GM18870 (cell line): ENCODE measurements around the gene PLLP.

Source experiments
- ATAC-seq: cut with Tn5 transposase; IDR thresholded peaks from one replicate; pipeline ENCODE4 v1.9.1; 2021; ENCODE audit warnings: moderate library complexity; ENCODE audit not compliant: unreplicated experiment

Gene PLLP

DNA sequence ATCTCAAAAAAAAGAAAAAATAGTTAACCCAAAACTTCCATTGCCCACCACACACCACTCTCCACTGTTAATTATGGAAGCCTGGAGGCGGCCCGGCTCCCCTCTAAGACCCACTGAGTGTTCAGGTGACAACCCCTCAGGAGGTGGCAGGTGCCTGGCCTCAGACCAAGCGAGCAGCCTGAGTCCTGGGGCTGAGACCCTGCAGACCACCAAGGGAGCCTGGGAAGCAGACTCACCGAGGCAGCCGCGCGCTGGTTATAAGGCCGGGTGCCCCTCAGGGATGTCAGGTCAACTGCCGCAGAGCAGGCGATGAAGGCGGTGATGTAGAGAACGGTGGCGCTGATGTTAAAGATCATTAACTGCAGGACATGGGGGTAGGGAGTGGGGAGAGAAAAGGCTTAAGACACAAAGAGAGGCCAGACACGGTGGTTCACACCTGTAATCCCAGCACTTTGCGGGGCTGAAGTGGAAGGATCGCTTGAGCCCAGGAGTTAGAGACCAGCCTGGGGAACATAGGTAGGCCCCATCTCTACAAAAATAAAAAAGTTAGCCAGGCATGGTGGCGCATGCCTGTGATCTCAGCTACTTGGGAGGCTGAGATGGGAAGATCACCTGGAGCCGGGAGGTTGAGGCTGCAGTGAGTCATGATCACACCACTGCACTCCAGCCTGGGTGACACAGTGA is 26.1 kb downstream of the PLLP start:
- ATAC-seq, result no peak

- no peak for ATAC-seq
Observed at GRCh38 chr16:57257455-57258070, 26.9 kb downstream of the PLLP start.

DNA sequence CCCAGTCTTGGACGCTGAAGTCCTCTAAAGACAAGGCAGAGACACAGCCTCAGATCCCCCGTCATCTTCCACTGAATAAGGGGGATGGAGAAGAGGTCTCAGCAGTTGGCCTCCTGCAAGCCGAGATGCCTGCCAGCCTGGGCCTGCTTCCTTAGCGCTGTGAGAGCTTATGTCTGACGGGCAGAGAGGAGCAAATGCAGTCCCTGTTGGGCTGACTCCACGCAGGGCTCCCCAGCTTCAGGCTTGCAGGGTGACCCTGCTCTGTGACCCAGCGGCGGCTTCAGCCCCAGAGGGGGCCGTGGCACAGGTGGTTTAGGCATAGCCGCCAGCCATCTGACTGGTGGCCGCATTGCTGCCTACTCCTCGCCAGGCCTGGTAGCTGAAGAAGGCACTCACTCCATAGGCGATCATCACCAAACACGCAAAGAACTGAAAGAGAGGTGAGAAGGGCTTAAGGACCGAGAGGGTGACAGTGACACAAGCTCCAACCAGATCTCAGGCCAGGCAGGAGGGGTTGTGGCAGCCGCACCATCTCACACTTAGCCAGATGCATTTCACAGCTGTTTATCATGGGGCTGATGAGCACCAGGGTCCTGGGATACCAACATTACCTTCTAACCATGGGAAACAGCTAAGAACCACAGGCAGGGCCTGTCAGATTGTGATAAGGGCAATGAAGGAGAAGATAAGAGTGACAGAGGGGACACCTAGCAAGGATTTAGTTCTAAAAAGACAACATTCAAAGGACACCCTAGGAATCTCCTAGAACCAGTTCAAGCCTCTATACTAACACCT is 27.7 kb downstream of the PLLP start:
- no peak for ATAC-seq

DNA sequence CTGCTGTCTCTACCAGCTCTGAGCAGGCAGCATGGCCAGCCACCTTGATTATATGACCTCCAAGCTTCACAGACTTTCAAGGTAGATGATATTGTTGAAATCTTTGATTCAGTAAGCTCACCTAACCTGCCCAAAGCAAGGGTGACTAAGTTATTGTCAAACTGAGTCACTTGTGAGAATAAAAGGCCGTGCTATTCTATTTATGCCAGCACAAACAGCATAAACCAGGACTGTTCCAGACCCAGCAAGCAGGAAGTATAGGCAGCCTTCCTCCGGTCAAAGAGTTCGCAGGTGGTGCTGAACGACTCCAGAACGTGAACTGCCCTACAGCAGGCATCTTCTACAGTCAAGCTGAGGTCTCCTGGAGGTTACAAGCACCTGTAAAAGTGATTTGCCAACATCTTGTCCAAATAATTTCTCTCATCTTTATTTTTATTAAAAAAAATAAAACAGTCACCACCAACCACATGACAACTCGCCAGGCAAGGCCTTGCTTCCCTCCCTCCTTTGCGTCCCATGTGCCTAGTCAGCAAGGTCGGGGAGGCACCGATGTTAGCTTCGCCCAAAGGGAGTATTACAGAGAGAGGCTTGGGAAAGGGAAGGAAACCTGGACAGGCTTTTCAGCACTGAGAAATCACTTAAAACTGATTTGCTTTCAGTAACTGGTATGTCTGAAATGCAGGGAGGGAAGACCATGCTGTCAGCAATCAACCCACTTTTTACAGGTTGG is 28.6 kb downstream of the PLLP start:
- no peak for ATAC-seq

DNA sequence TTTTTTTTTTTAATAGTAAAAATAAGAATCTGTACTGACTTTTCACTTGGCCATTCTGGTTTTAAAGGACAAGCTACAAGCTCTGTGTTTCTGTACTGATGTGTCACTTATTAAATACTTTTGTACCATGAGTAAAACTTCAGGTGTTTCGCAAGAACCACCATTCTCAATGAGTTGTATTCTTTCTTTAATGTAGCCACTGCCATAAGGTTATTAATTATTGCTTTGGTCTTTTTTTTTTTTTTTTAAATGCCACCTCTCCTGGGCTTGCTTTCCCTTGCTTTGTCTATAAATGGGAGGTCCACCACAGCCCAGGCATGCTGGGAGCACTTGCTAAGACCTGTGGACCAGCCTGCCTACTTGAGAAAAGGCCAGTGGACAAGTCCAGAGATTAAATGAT is 31.0 kb downstream of the PLLP start:
- no peak for ATAC-seq

- no peak for ATAC-seq
Observed at GRCh38 chr16:57252148-57252721, 32.2 kb downstream of the PLLP start.

DNA sequence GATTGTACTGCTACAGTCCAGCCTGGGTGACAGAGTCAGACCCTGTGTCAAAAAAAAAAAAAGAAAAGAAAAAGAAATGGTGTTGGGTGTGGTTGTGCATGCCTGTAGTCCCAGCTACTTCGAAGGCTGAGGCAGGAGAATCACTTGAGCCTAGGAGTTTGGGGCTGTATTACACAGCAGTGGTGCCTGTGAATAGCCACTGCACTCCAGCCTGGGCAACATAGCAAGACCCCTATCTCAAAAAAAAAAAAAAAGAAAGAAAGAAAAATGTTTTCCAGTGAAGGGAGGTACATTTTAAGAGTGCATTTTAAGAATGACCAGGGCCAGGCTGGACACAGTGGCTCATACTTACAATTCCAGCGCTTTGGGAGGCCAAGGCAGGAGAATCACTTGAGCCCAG is 33.1 kb downstream of the PLLP start:
- ATAC-seq, result no peak

GRCh38 chr16:57245472-57246113 is 38.9 kb downstream of the PLLP start:
- no peak for ATAC-seq

- peak; percentile 80 for ATAC-seq
Observed at GRCh38 chr16:57244767-57245471, 39.6 kb downstream of the PLLP start, which contains the start of gene ARL2BP. Gene ARL2BP (plus strand): TSS chr16:57245259. CDS start chr16:57245368, 109 bp downstream.

DNA sequence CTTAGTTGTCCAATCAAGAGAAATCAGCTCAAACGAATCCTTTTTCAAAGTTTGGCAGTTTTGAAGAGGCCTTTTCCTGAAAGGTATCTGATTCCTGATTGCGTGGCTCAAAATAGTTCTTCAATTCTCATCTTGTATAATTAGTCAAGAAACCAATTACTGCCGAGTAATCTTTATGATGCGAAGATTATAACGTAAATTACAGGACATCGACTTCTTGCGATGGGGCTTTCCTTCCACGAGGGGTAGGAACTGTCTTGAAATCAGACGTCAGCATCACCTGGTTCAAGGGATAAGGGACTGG is 40.1 kb downstream of the PLLP start:
- peak; percentile 20 for ATAC-seq

DNA sequence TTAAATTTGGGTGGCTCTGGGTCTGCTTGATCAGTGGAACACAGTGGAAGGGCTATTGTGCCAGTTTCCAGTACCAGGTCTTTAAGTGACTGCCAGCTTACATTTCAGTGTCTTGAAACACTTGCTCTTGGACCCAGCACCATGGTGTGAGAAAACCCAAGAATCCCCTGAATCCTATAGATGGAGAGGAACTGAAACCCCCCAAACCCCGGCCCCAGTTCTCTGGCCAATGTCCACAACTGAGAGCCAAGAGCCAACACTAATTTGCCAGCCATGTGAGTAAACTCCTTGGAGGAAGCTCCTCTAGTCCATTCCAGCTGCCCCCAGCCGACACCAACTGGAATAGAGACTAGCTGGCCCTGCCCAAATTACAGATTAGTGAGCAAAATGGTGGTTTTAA is 41.8 kb downstream of the PLLP start:
- ATAC-seq, result no peak

- ATAC-seq, result no peak
Observed at GRCh38 chr16:57240851-57241250, 43.6 kb downstream of the PLLP start.

- ATAC-seq, result no peak
Observed at GRCh38 chr16:57239107-57239506, 45.4 kb downstream of the PLLP start.

DNA sequence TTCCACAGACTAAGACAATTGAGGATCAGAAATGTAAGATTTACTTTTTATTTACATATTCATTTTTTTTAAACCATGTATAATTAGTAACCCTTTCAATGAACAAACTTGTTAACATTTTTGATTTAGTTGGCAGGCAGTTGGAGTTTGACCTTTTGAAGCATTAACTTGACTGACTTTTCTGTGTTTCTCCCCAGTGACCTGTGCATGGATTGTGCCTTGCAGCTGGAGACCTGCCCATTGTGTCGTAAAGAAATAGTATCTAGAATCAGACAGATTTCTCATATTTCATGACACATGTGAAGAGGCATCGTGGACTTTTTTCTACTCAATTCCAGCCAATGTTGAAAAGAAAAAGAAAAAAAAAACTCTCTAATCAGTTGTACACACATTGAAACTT is 45.8 kb downstream of the PLLP start:
- ATAC-seq, result no peak

GRCh38 chr16:57236022-57236350 is 48.5 kb downstream of the PLLP start:
- ATAC-seq, result no peak

DNA sequence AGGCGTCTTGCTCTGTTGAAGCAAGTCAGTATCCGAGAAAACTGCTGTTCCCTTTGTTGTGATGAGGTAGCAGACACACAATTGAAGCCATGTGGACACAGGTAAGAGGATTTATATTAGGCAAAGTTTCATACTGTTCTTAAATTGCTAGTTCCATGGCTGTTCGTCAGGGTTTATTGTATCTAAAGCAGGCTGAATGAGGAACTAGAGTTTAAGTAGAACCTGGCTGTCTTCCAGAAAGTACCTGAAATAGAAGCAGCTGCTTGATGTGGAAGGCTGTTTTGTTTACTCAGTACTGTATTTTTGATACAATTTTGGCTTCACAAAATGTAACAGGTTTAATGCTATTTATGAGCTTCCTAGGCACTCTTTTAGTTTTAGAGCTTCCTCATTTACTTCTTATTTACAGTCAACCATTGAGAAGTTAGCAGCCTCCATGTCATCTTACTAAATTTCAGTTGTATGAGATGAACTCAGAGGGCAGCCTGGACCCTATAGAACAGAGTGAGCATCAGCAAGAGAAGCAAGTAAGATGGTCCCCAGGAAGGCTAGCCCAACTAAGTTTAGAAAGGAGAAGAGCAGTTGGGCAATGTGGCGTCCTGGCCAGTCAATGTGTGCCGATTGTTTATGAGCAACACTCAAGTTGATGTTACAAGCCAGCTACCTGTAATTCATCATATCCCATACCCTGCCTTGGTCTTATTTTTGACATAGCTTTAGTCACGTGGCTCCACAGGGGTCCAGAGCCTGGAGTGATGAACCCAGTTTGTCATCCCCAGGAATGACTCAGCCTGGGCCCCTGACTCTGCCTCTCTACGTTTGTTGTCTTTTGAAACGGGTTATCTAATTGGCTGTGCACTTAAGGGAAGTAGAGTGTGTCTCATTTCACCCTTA is 49.1 kb downstream of the PLLP start:
- ATAC-seq, result no peak

DNA sequence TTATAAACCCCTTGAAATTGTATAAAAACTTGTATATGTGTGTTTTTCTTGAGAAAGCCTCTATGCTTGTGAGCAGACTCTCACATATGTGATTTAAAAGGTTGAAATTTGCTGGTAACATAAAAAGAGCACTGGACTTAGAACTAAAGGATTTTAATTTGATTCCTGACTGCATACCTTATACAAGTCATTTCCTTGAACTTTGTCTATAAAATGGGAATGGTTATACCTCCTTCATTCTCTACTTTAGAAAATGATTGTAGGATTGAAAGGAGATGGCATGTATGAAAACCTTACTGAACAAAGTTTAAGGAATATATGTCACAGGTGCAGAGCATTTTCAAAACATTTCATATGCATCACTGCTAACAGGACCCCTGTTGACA is 49.8 kb downstream of the PLLP start:
- no peak for ATAC-seq

GRCh38 chr16:57233944-57234706 is 50.3 kb downstream of the PLLP start:
- no peak for ATAC-seq
